OCI-LY3 (cell line): ENCODE data around the gene CCDC182.

ENCODE experiments used
- H2AFZ ChIP-seq: fragments of 200-600, 300-600 bp; shearing (Covaris generic); 2 replicates; pipeline ENCODE4 v1.6.0; 2014; ENCODE audit warnings: antibody characterized with exemption, low read depth, low read length
- H3K27ac ChIP-seq: fragments of 200-600, 300-600 bp; sonication (generic); 2 replicates; pipeline ENCODE4 v1.5.1; 2014; ENCODE audit warnings: mild to moderate bottlenecking, low read length, moderate library complexity, mixed read lengths
- H3K27me3 ChIP-seq: fragments of 200-600, 300-600 bp; sonication (generic); 2 replicates; pipeline ENCODE4 v1.6.1; 2014; ENCODE audit warnings: low read depth, low read length, mixed read lengths
- H3K36me3 ChIP-seq: fragments of 200-600, 300-600 bp; sonication (generic); replicated peaks from 2 replicates; pipeline ENCODE3; 2014; ENCODE audit warnings: low read depth, low read length, mixed read lengths
- H3K4me1 ChIP-seq: fragments of 300-600, 200-600 bp; sonication (generic); 2 replicates; pipeline ENCODE4 v1.6.1; 2014; ENCODE audit warnings: low read length, mixed read lengths
- H3K4me2 ChIP-seq: fragments of 200-600, 300-600 bp; sonication (generic); 2 replicates; pipeline ENCODE4 v1.6.1; 2014; ENCODE audit warnings: low read length, mixed read lengths
- H3K4me3 ChIP-seq: fragments of 300-600, 200-600 bp; sonication (generic); 2 replicates; pipeline ENCODE4 v1.5.1; 2014; ENCODE audit warnings: antibody characterized with exemption, mild to moderate bottlenecking, low read length, moderate library complexity
- H3K79me2 ChIP-seq: fragments of 300-600, 200-600 bp; shearing (Covaris generic); 2 replicates; pipeline ENCODE4 v1.6.1; 2014; ENCODE audit warnings: mild to moderate bottlenecking, low read length, mixed read lengths
- H3K9ac ChIP-seq: fragments of 300-600, 200-600 bp; shearing (Covaris generic); 2 replicates; pipeline ENCODE4 v1.6.0; 2014; ENCODE audit warnings: mild to moderate bottlenecking, low read length, moderate library complexity
- H3K9me3 ChIP-seq: fragments of 200-600, 300-600 bp; shearing (Covaris generic); 2 replicates; pipeline ENCODE4 v1.6.1; 2014; ENCODE audit warnings: low read length, mixed read lengths; ENCODE audit not compliant: insufficient read depth
- H4K20me1 ChIP-seq: fragments of 200-600, 300-600 bp; sonication (generic); 2 replicates; pipeline ENCODE4 v1.6.1; 2016; ENCODE audit warnings: low read length, mixed read lengths; ENCODE audit not compliant: insufficient read depth
- EZH2phosphoT487 ChIP-seq: fragments of 200-600 bp; shearing (Covaris generic); IDR thresholded peaks from 2 replicates; pipeline ENCODE4 v1.6.1; 2018; ENCODE audit warnings: antibody characterized with exemption, mixed run types, low read depth
- TF ChIP-seq, protein P1 (sequence below): fragments of 200-600, 300-600 bp; sonication (generic); IDR thresholded peaks from 2 replicates; pipeline ENCODE4 v1.5.1; 2014; ENCODE audit warnings: antibody characterized with exemption, low read length, low read depth

Gene CCDC182

DNA sequence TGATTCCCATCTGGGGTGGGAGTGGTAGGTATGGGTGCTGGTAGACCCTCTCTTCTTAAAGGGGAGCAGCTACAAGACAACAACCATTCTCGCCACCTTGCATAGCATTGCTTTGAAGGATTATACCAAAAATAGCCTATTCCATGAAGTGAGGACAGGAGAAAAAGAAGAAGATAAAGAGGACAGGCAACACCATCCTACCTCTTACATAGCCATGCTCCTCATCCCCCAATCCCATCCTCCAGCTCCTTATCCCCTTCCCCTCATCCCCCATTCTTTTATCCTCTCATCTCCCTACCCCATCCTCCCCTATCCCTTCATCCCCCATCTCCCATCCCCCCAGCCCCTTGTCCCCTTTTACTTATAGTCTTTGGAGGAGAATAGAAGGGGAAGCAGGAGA is 29.1 kb downstream of the CCDC182 start:
- Histone ChIP-seq H3K27ac (no peak overlapping the region), H3K4me1 (no peaks in the 10 kb centered on the region), H3K36me3 (no peaks in the 10 kb centered on the region), H3K4me3 (no peak overlapping the region), H3K4me2 (no peak overlapping the region), H3K27me3 (peaks cover 44% of the 10 kb centered on the region), H3K9ac (no peak overlapping the region), H3K79me2 (no peaks in the 10 kb centered on the region), H3K9me3 (no peaks in the 10 kb centered on the region), H2AFZ (no peak overlapping the region), H4K20me1 (no peaks in the 10 kb centered on the region)
- TF ChIP-seq EZH2phosphoT487: no peak

DNA sequence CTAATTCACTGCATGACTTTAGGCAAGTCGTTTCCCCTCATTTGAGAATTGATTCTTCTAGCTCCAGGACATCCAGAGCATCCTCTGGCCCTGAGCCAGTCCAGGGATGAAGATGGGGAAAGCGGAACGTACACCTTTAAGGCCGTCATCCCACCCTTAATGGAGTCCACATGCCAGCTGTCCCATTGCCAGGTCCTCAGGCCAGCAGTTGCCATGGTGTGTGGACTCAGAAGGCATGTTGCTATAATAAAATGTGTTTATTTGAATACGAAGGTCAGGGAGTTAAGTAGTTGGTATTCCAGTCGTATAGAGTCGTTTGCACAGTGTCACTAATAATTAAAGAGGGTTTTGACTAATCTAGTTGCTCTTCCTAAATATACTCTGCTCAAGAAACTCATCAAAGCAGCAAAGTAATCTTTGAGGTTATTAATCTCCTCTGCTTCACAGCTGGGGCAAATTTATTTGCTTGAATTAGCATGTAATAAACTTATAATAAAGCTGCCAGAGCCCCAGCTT is 30.4 kb downstream of the CCDC182 start:
- no peaks in the 10 kb centered on the region for H3K9me3 ChIP-seq
- H3K4me3 ChIP-seq: no peak overlapping the region
- H3K9ac ChIP-seq: no peak overlapping the region
- H3K79me2 ChIP-seq: no peaks in the 10 kb centered on the region
- no peaks in the 10 kb centered on the region for H3K4me1 ChIP-seq
- no peak overlapping the region for H3K27ac ChIP-seq
- TF ChIP-seq EZH2phosphoT487: no peak
- TF ChIP-seq, protein P1, sequence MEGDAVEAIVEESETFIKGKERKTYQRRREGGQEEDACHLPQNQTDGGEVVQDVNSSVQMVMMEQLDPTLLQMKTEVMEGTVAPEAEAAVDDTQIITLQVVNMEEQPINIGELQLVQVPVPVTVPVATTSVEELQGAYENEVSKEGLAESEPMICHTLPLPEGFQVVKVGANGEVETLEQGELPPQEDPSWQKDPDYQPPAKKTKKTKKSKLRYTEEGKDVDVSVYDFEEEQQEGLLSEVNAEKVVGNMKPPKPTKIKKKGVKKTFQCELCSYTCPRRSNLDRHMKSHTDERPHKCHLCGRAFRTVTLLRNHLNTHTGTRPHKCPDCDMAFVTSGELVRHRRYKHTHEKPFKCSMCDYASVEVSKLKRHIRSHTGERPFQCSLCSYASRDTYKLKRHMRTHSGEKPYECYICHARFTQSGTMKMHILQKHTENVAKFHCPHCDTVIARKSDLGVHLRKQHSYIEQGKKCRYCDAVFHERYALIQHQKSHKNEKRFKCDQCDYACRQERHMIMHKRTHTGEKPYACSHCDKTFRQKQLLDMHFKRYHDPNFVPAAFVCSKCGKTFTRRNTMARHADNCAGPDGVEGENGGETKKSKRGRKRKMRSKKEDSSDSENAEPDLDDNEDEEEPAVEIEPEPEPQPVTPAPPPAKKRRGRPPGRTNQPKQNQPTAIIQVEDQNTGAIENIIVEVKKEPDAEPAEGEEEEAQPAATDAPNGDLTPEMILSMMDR: no peak
- H3K4me2 ChIP-seq: no peak overlapping the region
- peaks cover 44% of the 10 kb centered on the region for H3K27me3 ChIP-seq
- H2AFZ ChIP-seq: no peak overlapping the region
- H3K36me3 ChIP-seq: no peaks in the 10 kb centered on the region
- no peaks in the 10 kb centered on the region for H4K20me1 ChIP-seq

DNA sequence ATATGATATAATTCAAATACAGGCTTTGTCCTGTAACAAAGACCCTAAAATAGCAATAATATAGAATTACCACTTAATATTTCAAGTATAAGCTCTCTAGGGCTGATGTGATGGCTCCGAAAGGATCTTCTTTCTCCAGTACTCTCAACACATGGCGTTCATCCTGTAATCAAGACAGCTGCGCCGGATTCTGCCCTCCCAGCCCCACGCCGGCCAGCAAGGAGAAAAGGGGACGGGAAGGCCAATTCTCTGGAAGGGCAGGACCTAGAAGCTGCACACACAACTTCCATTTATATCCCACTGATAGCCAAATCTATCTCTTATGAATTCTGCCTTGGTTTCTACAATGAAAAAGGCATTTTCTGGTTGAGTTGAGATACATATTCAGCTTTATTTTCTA is 32.0 kb downstream of the CCDC182 start:
- no peaks in the 10 kb centered on the region for H3K4me1 ChIP-seq
- no peaks in the 10 kb centered on the region for H3K36me3 ChIP-seq
- H3K9me3 ChIP-seq: no peaks in the 10 kb centered on the region
- H3K27me3 ChIP-seq: peaks cover 39% of the 10 kb centered on the region
- TF ChIP-seq, protein P1: no peak
- TF ChIP-seq EZH2phosphoT487: no peak
- no peak overlapping the region for H2AFZ ChIP-seq
- H3K4me2 ChIP-seq: no peak overlapping the region
- no peak overlapping the region for H3K27ac ChIP-seq
- H3K79me2 ChIP-seq: no peaks in the 10 kb centered on the region
- no peaks in the 10 kb centered on the region for H4K20me1 ChIP-seq
- no peak overlapping the region for H3K9ac ChIP-seq
- no peak overlapping the region for H3K4me3 ChIP-seq

DNA sequence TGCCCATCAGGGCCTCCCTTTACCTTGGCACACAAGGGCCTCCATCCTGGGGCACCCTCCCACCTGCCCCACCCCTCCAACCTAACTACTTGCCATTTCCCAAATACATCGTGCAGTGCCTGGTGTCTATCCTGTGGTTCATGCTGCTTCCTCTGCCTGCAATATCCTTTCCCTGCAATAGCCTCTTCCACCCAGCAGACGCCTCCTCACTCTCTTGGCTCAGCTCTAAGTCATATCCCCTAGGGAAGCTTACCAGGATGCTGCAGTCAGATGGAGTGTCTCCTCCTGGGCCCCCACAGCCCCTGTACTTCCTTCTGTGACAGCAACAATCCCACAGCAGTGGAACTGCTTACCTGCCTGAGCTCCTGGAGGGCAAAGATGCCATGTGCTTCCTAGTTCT is 36.7 kb downstream of the CCDC182 start:
- H3K79me2 ChIP-seq: no peaks in the 10 kb centered on the region
- no peak overlapping the region for H2AFZ ChIP-seq
- H4K20me1 ChIP-seq: no peaks in the 10 kb centered on the region
- no peak overlapping the region for H3K27ac ChIP-seq
- peaks cover 6% of the 10 kb centered on the region; the same call in 1 of the 2 replicates for H3K4me1 ChIP-seq
- no peak overlapping the region for H3K4me2 ChIP-seq
- no peaks in the 10 kb centered on the region for H3K9me3 ChIP-seq
- no peak overlapping the region for H3K9ac ChIP-seq
- no peaks in the 10 kb centered on the region for H3K36me3 ChIP-seq
- peaks cover 25% of the 10 kb centered on the region for H3K27me3 ChIP-seq
- H3K4me3 ChIP-seq: no peak overlapping the region
- TF ChIP-seq EZH2phosphoT487: no peak
- TF ChIP-seq, protein P1: no peak
